ENCODE results near the gene ZKSCAN5. TPM values are rescaled to one million over a fixed set of nuclear protein-coding genes. Genes with fewer than 3 reads are reported as not detected.

ZKSCAN5 gene
- total RNA-seq, 2 experiments from 2014 or later = 7.6 to 7.9 TPM

- H3K9me3 Mint-ChIP-seq = peaks cover 2% of the 10 kb centered on the region
- TF ChIP-seq CTCF (IDR thresholded peaks at IDR 0.05) = no peak
- ChIA-PET CTCF (interaction anchor here (1.2 kb wide), 1 partner anchor 51 kb away, joined by 3 read pairs; the partner anchor contains the start of gene ZNF394), POLR2A (no interaction called here)
- H3K27me3 Mint-ChIP-seq = no peaks in the 10 kb centered on the region
- DNase-seq (no peak), ATAC-seq (no peak)
- H3K4me1 Mint-ChIP-seq (ENCODE audit: low read depth) = peaks cover 25% of the 10 kb centered on the region
- peak overlapping the region; percentile 90 for H3K4me3 Mint-ChIP-seq
- intact Hi-C loops (cut with micrococcal nuclease) = loop anchor here (10.0 kb wide), 1 partner anchor 47 kb away; the partner anchor contains the start of genes ZKSCAN5 and ZNF394
- peaks cover 50% of the 10 kb centered on the region for H3K36me3 Mint-ChIP-seq (ENCODE audit: low read depth)
- peak overlapping the region; percentile 93 for H3K27ac Mint-ChIP-seq
Measured at GRCh38 chr7:99551334-99551733, 46.9 kb downstream of the ZKSCAN5 start.

- peak within 1 kb of the TSS; percentile 90 for H3K4me3 Mint-ChIP-seq
- DNase-seq (peak; percentile 91), ATAC-seq (peak; percentile 99)
- TF ChIP-seq CTCF (IDR thresholded peaks at IDR 0.05) = no peak
- H3K27ac Mint-ChIP-seq = peak within 1 kb of the TSS; percentile 93
- CTCF ChIA-PET = interaction anchor here (0.9 to 1.2 kb wide), 2 partner anchors 27 to 52 kb away, joined by 3 read pairs; partner anchors contain the start of gene ZNF394
- peaks cover 47% of the 10 kb centered on the region for H3K36me3 Mint-ChIP-seq (ENCODE audit: low read depth)
- no peaks in the 10 kb centered on the region for H3K27me3 Mint-ChIP-seq
- intact Hi-C loops (cut with micrococcal nuclease) = loop anchor here (10.0 kb wide), 1 partner anchor 47 kb away; the partner anchor contains the start of genes ZKSCAN5 and ZNF394
- H3K4me1 Mint-ChIP-seq (ENCODE audit: low read depth) = peaks cover 27% of the 10 kb centered on the region
- POLR2A ChIA-PET = interaction anchor here (1.2 kb wide), 2 partner anchors 73 to 80 kb away, joined by 3 to 4 read pairs; no protein-coding TSS in a partner anchor
- peaks cover 2% of the 10 kb centered on the region for H3K9me3 Mint-ChIP-seq
Measured at GRCh38 chr7:99551767-99552463, 47.5 kb downstream of the ZKSCAN5 start, which contains the start of gene FAM200A. TSS of gene FAM200A (minus strand) at chr7:99552114. CDS start at chr7:99548407, 3,707 bp downstream.

GRCh38 chr7:99553039-99553438, 48.6 kb downstream of the ZKSCAN5 start:
- POLR2A ChIA-PET = interaction anchor here (1.1 kb wide), 1 partner anchor 53 kb away, joined by 3 read pairs; the partner anchor contains the start of gene ZNF394
- CTCF ChIA-PET = no interaction called here
- peak overlapping the region; percentile 9 for H3K4me3 Mint-ChIP-seq

GRCh38 chr7:99554939-99555338, 50.5 kb downstream of the ZKSCAN5 start:
- no peaks in the 10 kb centered on the region for H3K27me3 Mint-ChIP-seq
- H3K9me3 Mint-ChIP-seq = no peaks in the 10 kb centered on the region
- DNase-seq (no peak), ATAC-seq (no peak)
- H3K36me3 Mint-ChIP-seq (ENCODE audit: low read depth) = peaks cover 35% of the 10 kb centered on the region
- intact Hi-C loops (cut with micrococcal nuclease) = loop anchor here (10.0 kb wide), 1 partner anchor 50 kb away; the partner anchor contains the start of genes ZKSCAN5 and ZNF394
- H3K4me3 Mint-ChIP-seq = no peak overlapping the region
- no peak for TF ChIP-seq CTCF (IDR thresholded peaks at IDR 0.05)
- ChIA-PET POLR2A (no interaction called here), CTCF (no interaction called here)
- peaks cover 36% of the 10 kb centered on the region for H3K4me1 Mint-ChIP-seq (ENCODE audit: low read depth)
- no peak overlapping the region for H3K27ac Mint-ChIP-seq

More at GRCh38 chr7:99553039-99553438, 48.6 kb downstream of the ZKSCAN5 start:
- Mint-ChIP-seq H3K4me1 (ENCODE audit: low read depth) (peaks cover 36% of the 10 kb centered on the region), H3K36me3 (ENCODE audit: low read depth) (peaks cover 48% of the 10 kb centered on the region), H3K9me3 (peaks cover 2% of the 10 kb centered on the region), H3K27ac (peak overlapping the region; percentile 29), H3K27me3 (no peaks in the 10 kb centered on the region)
- intact Hi-C loops (cut with micrococcal nuclease) = loop anchor here (10.0 kb wide), 1 partner anchor 48 kb away; the partner anchor contains the start of genes ZKSCAN5 and ZNF394
- ATAC-seq (no peak), DNase-seq (no peak)
- no peak for TF ChIP-seq CTCF (IDR thresholded peaks at IDR 0.05)
